NT2/D1 (cell line): ENCODE results near the gene MACF1.

ENCODE experiments used
- SUZ12 ChIP-seq: IDR thresholded peaks from 2 replicates; pipeline ENCODE4 v1.6.1; 2011; ENCODE audit not compliant: insufficient read length, insufficient read depth; ENCODE audit errors: extremely low read depth
- YY1 ChIP-seq: IDR thresholded peaks from 2 replicates; pipeline ENCODE4 v1.6.1; 2011; ENCODE audit not compliant: insufficient read length, insufficient read depth

- TF ChIP-seq YY1: no peak
- TF ChIP-seq SUZ12: no peak
Observed at GRCh38 chr1:39250460-39251240, 46.2 kb downstream of the MACF1 start.
